Activated naive CD4-positive, alpha-beta T cell (primary cell): ENCODE data around the gene SEMA3F.
"Not testable (repeated sequence)": the region's sequence is repeated elsewhere in the genome, so short reads cannot be mapped to it uniquely, and the experiment has no call there.

ENCODE experiments used
- DNase-seq, 4 experiments: peaks; one replicate each; lab custom pipeline; 2025; lab: John Stamatoyannopoulos, UW

SEMA3F gene

DNA sequence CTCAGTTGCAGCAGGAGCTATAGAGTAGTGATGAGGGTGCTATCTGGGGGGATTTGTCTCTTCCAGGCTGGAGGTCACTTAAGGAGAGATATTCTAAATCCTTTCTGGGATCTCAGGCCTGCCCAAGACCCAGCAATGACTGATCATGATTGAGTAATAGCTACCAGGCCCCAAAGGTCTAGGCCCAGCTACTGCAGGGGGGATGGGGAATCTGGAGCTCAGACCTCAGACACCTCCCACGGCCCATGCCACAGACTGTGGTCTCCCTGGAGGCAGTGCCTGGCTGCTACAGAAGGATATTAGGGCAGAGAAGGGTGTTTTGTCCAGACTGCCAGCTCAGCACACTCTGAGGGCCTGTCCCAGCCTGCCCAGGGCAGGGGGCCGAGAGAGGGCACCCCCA lies 56.8 kb downstream of the SEMA3F start:
- DNase-seq = no peak

DNA sequence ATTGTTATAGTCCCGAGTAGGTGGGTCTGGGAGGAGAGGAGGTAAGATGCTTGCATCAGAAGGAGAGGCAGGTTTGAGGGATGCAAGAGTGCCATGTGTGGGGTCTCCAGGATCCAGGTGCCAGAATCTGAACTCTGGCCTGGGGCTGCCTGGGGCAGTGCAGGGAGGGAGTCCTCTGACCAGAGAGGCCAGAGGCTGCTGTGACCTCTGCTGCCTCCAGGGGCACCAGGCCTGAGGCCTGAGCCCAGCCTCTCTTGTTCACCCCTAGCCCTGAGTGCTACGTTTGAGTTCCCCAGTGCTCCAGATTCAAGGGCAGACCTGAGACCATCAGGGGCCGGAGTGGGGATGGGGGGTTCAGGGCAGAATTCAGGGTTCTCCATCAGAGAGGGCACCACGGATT lies 57.4 kb downstream of the SEMA3F start:
- DNase-seq = no peak

DNA sequence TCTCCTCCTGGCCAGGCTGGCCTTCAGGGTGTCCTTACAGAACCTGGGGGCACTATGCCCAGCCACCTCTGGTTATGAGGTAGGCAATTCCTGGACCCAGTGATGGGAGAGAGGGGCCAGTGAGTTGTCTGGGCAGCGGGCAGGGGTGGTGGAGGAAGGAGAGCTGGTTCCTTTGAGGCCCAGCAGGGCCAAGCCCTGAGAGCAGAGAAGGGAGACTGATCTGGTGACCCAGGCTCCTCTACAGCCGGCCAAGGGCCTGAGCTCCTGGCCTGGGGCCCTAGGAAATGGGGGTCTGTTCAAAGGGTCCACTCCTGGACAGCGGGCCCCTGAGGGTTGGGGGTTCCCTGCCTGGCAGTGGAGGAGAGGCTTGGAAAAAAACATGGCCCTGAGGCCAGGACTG lies 57.8 kb downstream of the SEMA3F start:
- no peak for DNase-seq

DNA sequence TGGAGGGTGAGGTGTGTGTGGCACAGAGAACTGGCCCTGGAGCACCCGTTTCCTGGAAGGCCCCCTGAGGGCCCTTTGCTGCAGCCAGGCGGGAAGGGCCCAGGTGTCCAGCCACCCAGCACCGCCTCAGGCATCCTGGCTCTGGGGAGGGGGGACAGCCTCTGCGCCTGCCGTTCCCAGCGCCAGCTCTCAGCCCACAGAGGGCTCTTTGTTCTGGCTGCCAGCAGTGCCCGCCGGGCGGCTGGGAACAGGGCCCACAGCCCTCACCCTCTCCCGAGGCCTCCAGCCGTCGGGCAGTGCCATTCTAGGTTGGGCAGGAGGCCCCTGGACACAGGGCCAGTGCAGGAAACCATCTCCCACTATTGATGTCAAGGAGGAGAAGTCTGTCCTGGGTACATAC lies 58.2 kb downstream of the SEMA3F start:
- no peak for DNase-seq

DNA sequence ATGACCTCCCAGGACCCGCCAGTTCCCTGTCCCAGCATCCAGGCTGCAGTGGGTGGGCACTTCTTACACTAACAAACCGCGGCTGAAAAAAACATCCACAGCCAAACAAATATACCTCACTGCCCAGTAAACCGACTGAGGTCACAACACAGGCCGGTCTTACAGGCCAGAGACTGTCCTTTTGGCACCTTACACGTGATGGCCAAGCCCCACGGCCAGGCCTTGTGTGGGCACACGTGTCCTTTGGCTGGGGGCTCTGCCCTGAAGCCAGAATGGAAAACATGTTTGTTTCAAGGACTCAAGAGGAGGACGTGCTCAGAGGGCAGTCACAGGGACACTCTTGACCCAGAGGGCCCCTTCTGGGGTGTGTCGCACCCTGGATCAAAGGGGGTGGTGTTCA lies 59.7 kb downstream of the SEMA3F start:
- no peak for DNase-seq

DNA sequence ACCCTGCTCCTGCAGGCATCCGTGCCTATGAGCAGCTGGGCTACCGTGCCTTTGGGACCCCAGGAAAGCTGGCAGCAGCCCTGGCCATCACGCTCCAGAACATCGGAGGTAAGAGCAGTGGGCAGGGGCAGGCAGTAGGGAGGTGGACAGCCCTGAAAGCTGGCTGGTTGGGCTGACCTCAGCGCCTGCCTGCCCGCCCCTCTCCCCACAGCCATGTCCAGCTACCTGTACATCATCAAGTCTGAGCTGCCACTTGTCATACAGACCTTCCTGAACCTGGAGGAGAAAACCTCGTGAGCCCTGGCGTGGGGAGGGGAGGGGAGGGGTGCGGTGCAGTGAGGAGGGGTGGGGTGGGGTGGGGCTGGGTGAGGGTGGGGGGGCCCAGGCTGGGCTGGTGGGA lies 60.4 kb downstream of the SEMA3F start:
- DNase-seq = no peak

DNA sequence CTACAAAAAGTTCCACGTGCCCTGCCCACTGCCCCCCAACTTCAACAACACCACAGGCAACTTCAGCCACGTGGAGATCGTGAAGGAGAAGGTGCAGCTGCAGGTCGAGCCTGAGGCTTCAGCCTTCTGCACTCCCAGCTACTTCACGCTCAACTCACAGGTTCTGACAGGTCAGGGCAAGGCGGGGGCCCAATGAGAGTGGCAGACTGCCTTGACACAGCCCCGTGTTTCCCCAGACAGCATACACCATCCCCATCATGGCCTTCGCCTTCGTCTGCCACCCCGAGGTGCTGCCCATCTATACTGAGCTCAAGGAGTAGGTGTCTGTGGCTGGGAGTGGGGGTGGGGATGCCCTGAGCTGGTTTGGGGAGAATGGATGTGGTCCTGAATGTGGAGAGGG lies 62.6 kb downstream of the SEMA3F start:
- no peak for DNase-seq

DNA sequence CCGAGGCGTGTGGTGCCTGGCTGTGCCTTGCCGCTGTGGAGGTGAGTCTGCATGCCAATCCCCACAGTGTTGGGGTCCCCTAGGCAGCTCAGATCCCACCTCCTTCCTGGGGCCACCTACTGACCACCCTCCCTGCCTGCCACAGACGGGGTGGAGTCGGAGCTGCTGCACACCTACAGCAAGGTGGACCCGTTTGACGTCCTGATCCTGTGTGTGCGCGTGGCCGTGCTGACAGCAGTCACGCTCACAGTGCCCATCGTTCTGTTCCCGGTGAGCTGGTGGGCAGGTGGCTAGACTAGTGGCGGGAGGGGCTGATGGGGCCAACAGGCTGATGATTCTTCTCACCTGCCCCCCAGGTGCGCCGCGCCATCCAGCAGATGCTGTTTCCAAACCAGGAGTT lies 63.3 kb downstream of the SEMA3F start:
- DNase-seq = no peak

DNA sequence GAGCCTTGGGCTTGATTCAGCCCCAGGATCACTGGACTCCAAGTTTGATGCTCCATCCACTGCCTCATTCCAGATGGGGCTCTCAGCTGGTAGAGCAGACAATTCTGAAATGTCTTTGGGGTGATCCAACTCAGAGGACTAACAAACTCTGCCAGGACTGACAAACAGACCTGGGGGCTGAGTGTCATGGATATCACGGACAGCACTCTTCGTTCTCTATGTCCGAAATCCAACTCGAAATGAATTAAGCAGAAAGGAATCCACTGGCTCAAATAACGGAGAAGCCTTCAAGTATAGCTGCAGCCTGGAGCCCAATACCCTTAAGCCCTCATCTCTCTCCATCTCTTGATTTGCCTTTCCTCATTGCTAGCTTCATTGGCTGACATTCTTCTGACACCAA lies 64.2 kb downstream of the SEMA3F start:
- no peak for DNase-seq

DNA sequence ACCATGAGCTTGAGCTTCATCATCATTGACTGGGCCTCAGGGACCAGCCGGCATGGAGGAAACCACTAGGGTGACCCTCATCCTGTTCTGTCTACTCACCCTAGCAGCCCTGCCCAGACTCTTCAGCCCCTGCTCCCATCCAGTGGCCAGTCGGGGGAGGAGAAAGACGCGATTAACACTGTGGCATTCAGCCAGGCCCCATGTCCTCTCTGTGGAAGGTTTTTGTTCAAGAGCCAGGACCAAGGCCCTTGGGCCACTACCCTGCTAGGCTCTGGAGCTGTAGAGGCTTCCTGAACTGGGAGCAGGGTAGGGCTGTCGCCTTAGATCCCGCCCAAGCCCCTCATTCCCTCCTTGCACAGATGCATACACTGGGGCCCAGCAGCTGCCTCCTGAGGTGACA lies 65.0 kb downstream of the SEMA3F start:
- DNase-seq = no peak

DNA sequence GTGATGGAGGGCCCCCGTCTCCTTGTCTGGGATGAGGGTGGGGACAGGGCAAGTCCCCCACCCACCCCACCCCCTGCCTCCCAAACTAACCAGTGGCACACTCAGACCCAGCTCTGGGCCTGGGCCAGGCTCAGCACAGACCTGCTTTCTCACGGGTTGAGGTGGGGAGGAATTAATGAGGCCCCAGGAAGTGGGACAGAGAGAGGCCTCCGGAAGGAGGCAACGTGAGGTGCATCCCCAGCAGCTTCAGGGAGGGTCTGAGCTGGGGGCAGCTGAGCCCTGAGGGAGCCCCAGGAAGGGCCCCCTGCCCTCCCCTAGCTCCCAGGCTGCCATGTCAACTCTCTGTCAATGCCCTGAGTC lies 65.9 kb downstream of the SEMA3F start:
- DNase-seq = no peak

DNA sequence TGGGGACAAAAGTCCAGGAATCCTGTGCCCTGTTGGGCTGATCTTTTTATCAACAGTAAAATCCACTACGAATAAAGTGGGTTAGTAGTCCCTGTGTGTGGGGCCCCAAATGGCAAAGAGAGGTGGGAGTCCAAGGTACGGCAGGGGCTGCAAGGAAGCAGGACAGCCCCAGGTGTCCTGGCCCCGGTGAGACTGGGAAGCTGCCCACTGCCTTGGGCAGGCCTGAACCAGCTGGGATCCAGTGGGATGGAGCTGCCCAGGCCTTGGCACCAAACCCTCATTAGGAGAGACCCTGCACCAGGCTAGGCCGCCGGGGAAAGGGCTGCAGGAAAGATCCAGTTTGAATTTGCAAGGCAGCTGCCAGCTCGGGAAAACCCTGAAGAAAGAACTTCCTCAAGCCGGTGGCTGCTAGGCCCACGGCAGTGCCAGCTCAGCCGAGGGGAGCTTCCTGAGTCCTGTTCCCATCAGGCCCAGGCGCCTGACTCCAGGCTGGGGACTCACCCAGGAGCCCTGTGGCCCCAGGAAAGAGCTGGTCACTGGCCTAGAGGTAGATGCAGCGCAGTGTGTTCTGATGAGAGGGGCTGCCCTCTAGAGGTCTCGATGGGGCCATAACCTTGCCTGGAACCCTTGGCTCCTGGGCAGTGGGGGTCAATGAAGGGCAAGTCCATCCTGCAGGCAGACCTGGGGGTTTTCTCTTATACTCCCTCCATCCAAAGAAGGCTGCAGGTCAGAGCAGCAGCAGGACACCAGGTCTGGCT lies 66.5 kb downstream of the SEMA3F start:
- no peak for DNase-seq

DNA sequence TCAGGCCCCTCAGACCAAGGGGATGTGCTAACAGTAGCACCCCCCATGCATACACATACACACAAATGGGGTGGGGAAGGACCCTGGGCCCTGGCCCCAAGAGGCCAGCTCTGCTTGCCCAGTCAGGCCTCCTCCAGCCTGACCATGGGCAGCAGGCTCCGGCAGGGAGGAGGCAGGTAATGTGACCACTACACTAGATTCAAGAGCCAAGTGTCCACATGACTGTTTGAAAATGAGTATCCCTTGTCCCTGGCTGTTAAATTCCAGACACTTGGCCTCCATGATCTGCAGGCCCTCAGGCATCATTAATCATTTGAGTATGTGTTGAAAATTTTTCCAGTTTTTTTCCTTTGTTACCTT lies 67.0 kb downstream of the SEMA3F start:
- no peak for DNase-seq

DNA sequence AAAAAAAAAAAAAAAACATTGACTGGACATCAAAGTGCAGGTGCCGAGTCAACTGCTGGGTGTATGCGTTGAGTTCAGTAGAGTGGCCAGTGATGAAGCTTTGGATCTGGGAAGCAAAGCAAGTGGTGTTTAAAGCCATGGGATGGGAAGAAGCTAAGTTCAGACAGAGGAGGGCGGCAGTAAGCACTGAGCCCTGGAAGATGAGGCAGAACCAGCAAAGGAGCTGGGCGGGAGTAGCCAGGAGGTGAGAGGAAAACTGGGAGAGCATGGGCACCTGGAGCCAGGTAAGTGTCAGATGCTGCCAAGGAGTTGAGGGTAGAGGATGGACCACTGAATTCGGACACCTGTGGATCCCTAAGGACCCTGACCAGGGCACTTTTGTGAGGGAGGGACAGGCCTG lies 69.5 kb downstream of the SEMA3F start:
- no peak for DNase-seq

DNA sequence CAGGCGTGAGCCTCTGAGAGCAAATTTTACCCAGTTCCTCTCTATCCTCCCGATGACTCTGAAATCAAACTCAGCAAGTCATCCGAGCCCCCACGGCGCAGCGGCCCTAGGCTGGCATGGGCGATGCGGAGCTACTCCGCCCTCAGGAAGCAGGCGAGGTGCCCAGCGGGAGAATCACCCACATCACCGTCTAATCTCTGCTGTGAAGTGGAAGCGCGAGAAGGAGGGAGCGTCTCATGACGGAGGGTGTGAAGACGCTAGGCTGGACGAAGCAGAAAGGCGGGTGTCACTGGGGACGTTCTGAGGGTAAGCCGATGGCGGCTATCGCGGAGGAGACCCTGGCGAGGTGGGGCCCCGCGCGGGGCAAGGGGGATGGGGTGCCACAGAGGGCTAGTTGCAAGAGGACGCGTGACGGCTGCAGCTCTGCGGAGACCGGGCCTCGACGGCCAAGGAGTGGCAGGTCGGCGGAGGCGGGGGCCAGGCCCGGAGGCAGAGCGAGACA lies 71.8 kb downstream of the SEMA3F start:
- peak in 3 of 4 experiments; percentile 37 to 45 (median 42) for DNase-seq

DNA sequence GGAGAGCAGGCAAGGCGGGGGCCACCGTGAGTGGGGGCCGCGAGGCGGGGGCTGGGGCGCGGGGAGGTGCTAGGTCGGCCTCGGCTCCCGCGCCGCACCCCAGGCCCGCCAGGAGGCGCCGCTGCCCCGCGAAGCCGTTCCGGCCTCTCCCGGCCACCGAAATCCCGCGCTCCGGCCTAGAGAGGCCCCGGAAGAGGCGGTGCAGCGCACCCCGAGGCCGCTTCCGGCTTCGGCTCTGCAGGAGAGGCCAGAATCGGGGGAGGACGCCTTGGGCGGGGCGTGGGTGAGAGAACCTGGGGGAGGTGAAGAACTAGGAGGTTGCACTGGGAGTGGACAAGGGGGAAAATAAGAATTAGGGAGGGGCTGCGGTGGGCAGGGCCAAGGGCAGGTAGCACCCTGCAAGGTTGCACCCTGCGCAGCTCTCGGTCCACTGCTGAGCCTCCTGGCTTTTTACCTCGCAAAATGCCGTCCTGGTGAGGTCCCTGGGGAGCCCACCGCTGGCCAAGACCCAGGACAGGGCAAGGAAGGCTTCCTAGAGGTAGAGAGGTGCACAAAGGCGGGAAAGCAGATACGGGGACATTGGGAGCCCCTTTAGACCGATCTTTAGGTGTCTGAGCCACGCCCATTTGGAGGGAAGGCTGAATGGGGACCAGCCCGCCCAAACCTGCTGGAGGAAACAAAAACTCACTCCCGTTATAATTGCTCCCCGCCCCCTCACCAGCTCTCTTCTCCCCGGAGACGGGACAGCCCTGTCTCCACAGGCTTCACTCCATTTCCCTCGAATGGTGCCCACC lies 72.5 kb downstream of the SEMA3F start:
- DNase-seq = peak; percentile 61 to 92 (median 72)

DNA sequence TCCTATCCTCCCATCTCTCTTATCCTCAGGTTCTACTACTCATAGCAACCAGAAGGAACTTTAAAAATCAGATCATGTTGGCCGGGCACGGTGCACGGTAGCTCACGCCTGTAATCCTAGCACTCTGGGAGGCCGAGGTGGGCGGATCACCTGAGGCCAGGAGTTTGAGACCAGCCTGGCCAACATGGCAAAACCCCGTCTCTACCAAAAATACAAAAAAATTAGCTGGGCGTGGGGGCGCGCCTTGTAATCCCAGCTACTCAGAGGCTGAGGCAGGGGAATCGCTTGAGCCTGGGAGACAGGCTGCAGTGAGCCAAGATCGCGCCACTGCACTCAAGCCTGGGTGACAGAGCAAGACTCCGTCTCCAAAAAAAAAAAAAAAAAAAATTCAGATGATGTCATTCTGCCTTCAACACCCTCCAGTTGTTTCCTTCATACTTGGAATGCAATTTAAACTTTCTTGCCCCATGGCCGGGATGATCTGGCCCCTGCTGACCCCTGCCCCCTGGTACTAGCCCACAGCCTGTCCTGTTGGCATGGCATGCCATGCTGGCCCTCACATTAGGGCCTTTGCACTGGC lies 73.2 kb downstream of the SEMA3F start:
- DNase-seq = not testable (repeated sequence)

DNA sequence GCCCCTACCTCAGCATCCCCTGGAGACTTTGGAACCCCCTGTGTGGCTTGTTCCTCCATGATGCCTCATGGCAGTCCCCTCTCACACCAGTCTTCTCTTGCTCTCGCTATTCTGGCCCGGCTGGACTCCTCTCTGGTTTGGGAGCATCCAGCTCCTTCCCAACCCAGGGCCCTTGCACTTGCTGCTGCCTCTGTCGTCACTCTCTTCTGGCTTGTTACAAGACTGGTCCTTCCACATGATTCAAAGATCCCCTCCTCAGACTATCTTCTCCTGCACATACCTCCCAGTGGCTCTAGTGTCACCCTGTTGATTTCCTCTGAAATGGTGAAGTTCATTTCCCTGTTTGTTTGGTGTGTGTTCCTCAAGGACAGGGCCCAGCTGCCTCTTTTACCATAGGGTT lies 74.4 kb downstream of the SEMA3F start:
- DNase-seq = no peak

DNA sequence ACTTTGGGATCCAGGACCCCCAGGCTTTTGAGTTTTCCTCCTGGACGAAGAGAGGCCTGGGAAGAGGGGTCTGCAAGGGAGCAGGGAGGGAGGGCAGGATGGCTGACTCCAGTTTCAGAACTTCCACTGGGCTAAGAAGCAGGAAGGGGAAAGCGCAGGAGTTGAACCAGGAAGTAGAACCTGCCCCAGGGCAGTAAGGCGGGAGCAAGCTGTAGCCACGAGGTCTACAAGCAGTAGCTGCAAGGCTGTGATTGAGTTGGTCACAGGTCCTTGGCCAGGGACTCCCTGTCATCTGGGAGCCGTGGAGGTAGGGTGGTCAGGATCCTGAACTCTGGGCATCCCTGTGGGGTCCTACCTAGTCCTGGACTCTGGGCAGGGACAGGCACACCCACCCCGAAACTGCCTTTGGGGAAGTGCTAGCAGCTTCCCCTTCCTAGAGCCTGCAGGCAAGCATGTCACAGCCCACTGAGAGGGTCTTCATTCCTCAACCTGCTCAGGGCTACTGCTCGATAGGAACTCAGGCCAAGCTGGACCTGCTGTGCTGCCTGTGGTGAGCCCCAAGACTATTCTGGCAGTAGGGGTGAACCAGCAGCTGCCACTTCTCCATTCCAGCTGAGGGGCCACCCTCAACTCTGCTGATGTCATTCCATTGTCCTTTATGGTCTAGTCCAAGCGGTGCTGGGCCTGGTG lies 75.1 kb downstream of the SEMA3F start:
- no peak for DNase-seq

DNA sequence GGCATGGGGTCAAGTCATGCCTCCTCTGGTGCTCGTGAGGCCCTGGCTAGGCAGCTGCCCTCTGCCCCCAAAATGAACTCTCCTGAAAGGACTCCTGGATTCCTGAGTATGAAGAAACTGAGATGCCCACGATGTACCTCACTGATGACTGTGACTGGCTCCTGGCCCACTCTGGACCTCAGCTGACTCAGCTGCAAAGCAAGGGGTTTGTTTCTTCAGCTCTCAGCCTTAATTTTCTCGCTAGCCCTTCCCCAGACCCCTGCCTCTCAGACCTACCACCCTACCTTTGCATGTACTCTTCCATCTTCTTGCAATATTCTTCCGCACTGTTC lies 75.6 kb downstream of the SEMA3F start:
- no peak for DNase-seq

DNA sequence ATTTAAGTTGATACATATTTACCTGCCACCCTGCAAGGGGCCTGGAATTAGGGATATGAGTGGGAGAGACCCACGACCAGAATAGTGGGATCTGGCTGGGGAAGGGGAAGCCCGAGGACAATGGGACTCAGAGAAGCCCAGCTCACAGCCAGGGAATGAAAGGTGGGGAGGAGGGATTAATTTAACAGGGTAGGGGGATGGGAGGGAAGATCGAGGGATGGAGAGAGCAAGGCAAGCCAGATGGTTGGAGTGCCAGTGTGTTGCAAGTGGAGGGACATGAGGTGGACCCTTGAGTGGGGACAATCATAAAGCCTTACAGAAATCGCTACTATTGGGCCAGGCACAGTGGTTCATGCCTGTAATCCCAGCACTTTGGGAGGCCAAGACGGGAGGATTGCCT lies 76.5 kb downstream of the SEMA3F start:
- DNase-seq = no peak

DNA sequence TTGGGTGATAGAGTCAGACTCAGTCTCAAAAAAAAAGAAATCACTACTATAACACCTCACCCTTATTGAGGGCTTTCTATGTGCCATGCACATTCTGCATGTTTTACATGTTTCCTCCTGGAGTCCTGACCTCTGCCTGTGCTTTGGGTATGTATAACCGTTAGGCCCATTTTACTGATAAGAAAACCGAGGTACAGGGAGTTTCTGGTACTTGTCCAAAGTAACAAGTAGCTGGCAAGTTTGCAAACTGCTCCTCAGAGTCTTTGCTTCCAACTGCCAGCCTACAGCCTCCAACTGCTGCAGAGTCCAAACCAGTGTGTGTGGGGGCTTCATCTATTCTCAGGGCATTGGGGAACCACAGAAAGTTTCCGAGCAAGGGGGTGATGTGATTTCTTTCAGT lies 77.2 kb downstream of the SEMA3F start:
- no peak for DNase-seq

DNA sequence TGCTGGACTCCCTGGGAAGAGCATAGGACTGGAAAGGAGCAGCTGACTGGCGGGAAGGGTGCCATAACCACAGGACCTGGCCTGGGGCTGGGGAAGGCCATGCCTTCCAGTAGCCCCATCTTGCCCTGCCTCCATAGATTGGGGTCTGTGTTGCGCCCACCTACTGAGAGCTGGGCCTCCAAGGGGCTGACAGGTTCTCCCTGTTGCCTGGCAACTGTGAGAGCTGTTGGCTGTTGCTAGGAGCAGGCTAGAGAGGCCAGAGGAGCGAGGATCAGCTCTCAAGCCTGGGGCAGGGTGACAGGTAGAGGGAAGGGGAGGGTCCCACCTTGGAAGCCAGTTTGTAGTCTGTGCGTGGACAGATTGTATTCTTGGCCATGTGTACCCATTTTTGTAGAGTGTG lies 78.1 kb downstream of the SEMA3F start:
- no peak for DNase-seq
